GM19395 (cell line): Measurements from ENCODE around the gene TIPRL.

Experiments used
- ATAC-seq: cut with Tn5 transposase; IDR thresholded peaks from one replicate; pipeline ENCODE4 v1.9.1; 2021; ENCODE audit warnings: mild to moderate bottlenecking, moderate library complexity; ENCODE audit not compliant: unreplicated experiment

The TIPRL gene

GRCh38 chr1:168210312-168210711 lies 31.6 kb downstream of the TIPRL start:
- ATAC-seq = no peak

- no peak for ATAC-seq
Measured at GRCh38 chr1:168213349-168213748, 34.6 kb downstream of the TIPRL start.

GRCh38 chr1:168216171-168216570 lies 37.4 kb downstream of the TIPRL start:
- ATAC-seq = no peak

- no peak for ATAC-seq
Measured at GRCh38 chr1:168217664-168218063, 38.9 kb downstream of the TIPRL start.

- no peak for ATAC-seq
Measured at GRCh38 chr1:168218658-168219057, 39.9 kb downstream of the TIPRL start.

GRCh38 chr1:168220470-168220871 lies 41.7 kb downstream of the TIPRL start:
- no peak for ATAC-seq

- no peak for ATAC-seq
Measured at GRCh38 chr1:168221275-168221674, 42.5 kb downstream of the TIPRL start.

GRCh38 chr1:168223261-168223660 lies 44.5 kb downstream of the TIPRL start:
- ATAC-seq = no peak

- ATAC-seq = no peak
Measured at GRCh38 chr1:168223681-168224540, 45.1 kb downstream of the TIPRL start.

GRCh38 chr1:168224991-168225390 lies 46.2 kb downstream of the TIPRL start:
- no peak for ATAC-seq

- ATAC-seq = peak; percentile 77
Measured at GRCh38 chr1:168225476-168226190, 46.9 kb downstream of the TIPRL start, which contains the start of gene SFT2D2. SFT2D2 (plus strand) TSS chr1:168226004; CDS start chr1:168226080, 76 bp downstream.

GRCh38 chr1:168227620-168228019 lies 48.9 kb downstream of the TIPRL start:
- no peak for ATAC-seq

- no peak for ATAC-seq
Measured at GRCh38 chr1:168229893-168230292, 51.1 kb downstream of the TIPRL start.

GRCh38 chr1:168230709-168231108 lies 51.9 kb downstream of the TIPRL start:
- ATAC-seq = no peak

- ATAC-seq = peak; percentile 88
Measured at GRCh38 chr1:168234846-168235547, 56.2 kb downstream of the TIPRL start.

GRCh38 chr1:168235548-168235885 lies 56.8 kb downstream of the TIPRL start:
- ATAC-seq = peak; percentile 12

GRCh38 chr1:168235937-168236336 lies 57.2 kb downstream of the TIPRL start:
- ATAC-seq = no peak

GRCh38 chr1:168236836-168237611 lies 58.3 kb downstream of the TIPRL start:
- no peak for ATAC-seq

- ATAC-seq = no peak
Measured at GRCh38 chr1:168243198-168243597, 64.4 kb downstream of the TIPRL start.

- ATAC-seq = no peak
Measured at GRCh38 chr1:168243636-168244212, 65.0 kb downstream of the TIPRL start.
